ENCODE results near the gene AFAP1. TPM values are rescaled to one million over a fixed set of nuclear protein-coding genes. Genes with fewer than 3 reads are reported as not detected.
A peak's percentile ranks its signal among the peaks of the same experiment; 100 is the strongest.

The AFAP1 gene
- total RNA-seq, 5 donors from 2014 or later (not counting 1 experiment from before 2014, with no cell fraction given) = 4.8 to 34.8 (median 20.3) TPM

DNA sequence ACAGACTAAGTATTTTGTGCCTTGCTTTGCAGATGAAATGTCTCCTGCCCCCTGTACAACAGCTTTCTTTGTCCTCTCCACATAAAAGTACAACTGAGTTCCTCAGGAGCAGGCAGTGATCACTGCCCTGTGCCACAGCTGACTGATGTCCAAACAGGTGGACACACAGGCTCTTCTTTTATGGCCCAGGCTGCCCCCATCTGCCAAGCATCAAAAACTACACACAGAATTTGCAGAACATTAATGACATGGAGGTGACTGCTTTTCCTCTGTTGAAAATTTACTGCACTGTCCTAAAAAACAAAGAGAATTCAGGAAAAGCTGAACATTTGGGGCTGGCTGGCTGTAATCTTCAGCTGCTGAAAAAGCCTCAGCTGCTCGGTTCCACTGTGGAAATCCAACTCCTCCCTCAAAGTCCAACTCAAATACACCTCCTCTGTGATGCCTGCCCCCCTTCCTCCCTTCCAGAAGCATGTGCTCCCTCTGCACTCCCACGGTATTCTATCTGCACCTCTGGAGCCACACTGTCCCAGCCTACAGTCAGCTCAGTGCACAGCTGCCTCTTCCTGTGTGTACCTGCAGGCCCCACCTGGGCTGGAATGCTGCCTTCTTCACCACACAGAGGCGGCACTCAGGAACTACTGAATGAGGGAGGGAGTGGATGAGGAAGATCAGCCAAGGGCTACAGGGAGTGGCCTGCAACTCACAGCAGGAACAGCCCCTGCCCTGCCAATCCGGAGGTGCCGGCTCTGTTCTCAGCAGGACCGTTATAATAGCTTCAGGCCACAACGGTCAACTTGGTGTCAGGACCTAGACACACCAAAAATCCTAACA is 10.3 kb downstream of the AFAP1 start:
- H3K27me3 ChIP-seq (replicated peaks in 1 of 2; ENCODE audit: control insufficient read depth in 2 of 2, extremely low read depth in 1 of 2, insufficient read depth in 2 of 2, low read length in 1 of 2) = peaks cover 0 to 2% of the 10 kb centered on the region in 2 experiments
- H3K4me1 Mint-ChIP-seq = peaks cover 0 to 27% (median 11%) of the 10 kb centered on the region in 3 donors
- H3K4me1 ChIP-seq (ENCODE audit: control insufficient read depth in 1 of 2, extremely low read depth in 1 of 2, insufficient read depth in 2 of 2, low read length in 2 of 2) = peaks cover 0 to 7% of the 10 kb centered on the region in 2 experiments
- no peaks in the 10 kb centered on the region for H3K9me3 ChIP-seq
- ATAC-seq (replicated peaks in 1 of 4) = no peak
- CTCF ChIA-PET = no interaction called here
- no peaks in the 10 kb centered on the region for H3K36me3 ChIP-seq (ENCODE audit: control insufficient read depth in 2 of 2, extremely low read depth in 1 of 2, insufficient read depth in 1 of 2, low read length in 1 of 2)
- peaks cover 0 to 4% of the 10 kb centered on the region in 2 donors for H3K27me3 Mint-ChIP-seq
- H3K36me3 Mint-ChIP-seq = peaks cover 18% of the 10 kb centered on the region
- 45% methylated on average over 2 of the region's 7 CpGs for WGBS (ENCODE audit: insufficient coverage)
- POLR2A ChIA-PET = no interaction called here
- H3K4me3 Mint-ChIP-seq = no peak overlapping the region
- no peak overlapping the region for H3K27ac Mint-ChIP-seq
- H3K4me3 ChIP-seq (ENCODE audit: control insufficient read depth in 1 of 2, extremely low read depth in 1 of 2, low read length in 1 of 2) = no peak overlapping the region
- DNase-seq = no peak
- H3K9me3 Mint-ChIP-seq = peaks cover 0 to 5% (median 0%) of the 10 kb centered on the region in 3 donors
- H3K27ac ChIP-seq (ENCODE audit: low read length) = no peak overlapping the region

DNA sequence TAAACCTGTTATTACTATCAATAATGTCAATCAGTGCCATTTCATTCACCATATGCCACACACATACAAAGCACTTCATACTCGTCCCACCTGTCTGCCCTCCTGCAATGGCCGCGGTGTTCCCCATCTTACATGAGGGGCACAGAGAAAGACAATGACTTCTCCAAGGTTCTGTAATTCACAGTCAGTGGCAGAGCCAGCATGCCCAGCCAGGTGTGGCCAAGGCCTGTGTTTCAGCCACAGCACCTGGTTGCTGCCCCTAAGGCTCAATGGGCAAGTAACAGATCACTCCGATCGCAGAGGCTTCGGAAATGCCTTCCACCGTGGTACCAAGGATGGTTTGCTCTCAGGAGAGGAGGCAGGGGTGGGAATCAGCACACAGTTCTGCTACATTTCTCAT is 10.9 kb downstream of the AFAP1 start:
- peaks cover 0 to 3% of the 10 kb centered on the region in 2 donors for H3K27me3 Mint-ChIP-seq
- no peak overlapping the region for H3K4me3 ChIP-seq (ENCODE audit: control insufficient read depth in 1 of 2, extremely low read depth in 1 of 2, low read length in 1 of 2)
- ChIA-PET CTCF (no interaction called here), POLR2A (interaction anchor here in 1 of 2 donors (0.7 kb wide), 1 partner anchor 10 kb away, joined by 6 read pairs; no protein-coding TSS in a partner anchor)
- peaks cover 0 to 7% of the 10 kb centered on the region in 2 experiments for H3K4me1 ChIP-seq (ENCODE audit: control insufficient read depth in 1 of 2, extremely low read depth in 1 of 2, insufficient read depth in 2 of 2, low read length in 2 of 2)
- H3K27me3 ChIP-seq (replicated peaks in 1 of 2; ENCODE audit: control insufficient read depth in 2 of 2, extremely low read depth in 1 of 2, insufficient read depth in 2 of 2, low read length in 1 of 2) = peaks cover 0 to 2% of the 10 kb centered on the region in 2 experiments
- peaks cover 0 to 24% (median 14%) of the 10 kb centered on the region in 3 donors for H3K4me1 Mint-ChIP-seq
- 96% methylated on average over 7 of the region's 7 CpGs for WGBS (ENCODE audit: insufficient coverage)
- H3K27ac ChIP-seq (ENCODE audit: low read length) = no peak overlapping the region
- H3K36me3 ChIP-seq (ENCODE audit: control insufficient read depth in 2 of 2, extremely low read depth in 1 of 2, insufficient read depth in 1 of 2, low read length in 1 of 2) = no peaks in the 10 kb centered on the region
- H3K36me3 Mint-ChIP-seq = peaks cover 12% of the 10 kb centered on the region
- no peak overlapping the region for H3K27ac Mint-ChIP-seq
- H3K9me3 Mint-ChIP-seq = peaks cover 0 to 5% (median 0%) of the 10 kb centered on the region in 3 donors
- DNase-seq (no peak), ATAC-seq (replicated peaks in 1 of 4) (no peak)
- H3K4me3 Mint-ChIP-seq = no peak overlapping the region
- H3K9me3 ChIP-seq = no peaks in the 10 kb centered on the region

DNA sequence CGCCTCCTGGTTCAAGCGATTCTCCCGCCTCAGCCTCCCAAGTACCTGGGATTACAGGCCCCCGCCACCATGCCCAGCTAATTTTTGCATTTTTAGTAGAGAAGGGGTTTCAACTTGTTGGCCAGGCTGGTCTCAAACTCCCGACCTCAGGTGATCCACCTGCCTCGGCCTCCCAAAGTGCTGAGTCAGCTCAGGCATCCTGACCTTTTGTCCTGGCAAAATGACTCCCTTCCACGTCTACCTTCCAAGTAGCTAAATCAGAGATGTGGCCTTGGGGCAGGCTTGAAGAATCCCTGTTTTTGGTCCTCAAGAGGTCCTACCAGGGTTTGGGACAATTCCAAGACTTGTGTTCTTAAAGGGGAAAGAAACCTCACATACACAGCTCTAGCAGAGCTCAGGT is 12.8 kb downstream of the AFAP1 start:
- Mint-ChIP-seq H3K36me3 (peaks cover 9% of the 10 kb centered on the region), H3K27me3 (peaks cover 0 to 6% of the 10 kb centered on the region in 2 donors), H3K9me3 (peaks cover 0 to 5% (median 0%) of the 10 kb centered on the region in 3 donors), H3K4me3 (no peak overlapping the region), H3K27ac (no peak overlapping the region), H3K4me1 (peaks cover 0 to 23% (median 13%) of the 10 kb centered on the region in 3 donors)
- ChIA-PET CTCF (no interaction called here), POLR2A (no interaction called here)
- Histone ChIP-seq H3K27me3 (replicated peaks in 1 of 2; ENCODE audit: control insufficient read depth in 2 of 2, extremely low read depth in 1 of 2, insufficient read depth in 2 of 2, low read length in 1 of 2) (peaks cover 0 to 2% of the 10 kb centered on the region in 2 experiments), H3K9me3 (no peaks in the 10 kb centered on the region), H3K36me3 (ENCODE audit: control insufficient read depth in 2 of 2, extremely low read depth in 1 of 2, insufficient read depth in 1 of 2, low read length in 1 of 2) (no peaks in the 10 kb centered on the region), H3K4me1 (ENCODE audit: control insufficient read depth in 1 of 2, extremely low read depth in 1 of 2, insufficient read depth in 2 of 2, low read length in 2 of 2) (peaks cover 0 to 7% of the 10 kb centered on the region in 2 experiments), H3K27ac (ENCODE audit: low read length) (no peak overlapping the region), H3K4me3 (ENCODE audit: control insufficient read depth in 1 of 2, extremely low read depth in 1 of 2, low read length in 1 of 2) (no peak overlapping the region)
- ATAC-seq (replicated peaks in 1 of 4) = no peak
- 81% methylated on average over 3 of the region's 7 CpGs for WGBS (ENCODE audit: insufficient coverage)
- DNase-seq = no peak

DNA sequence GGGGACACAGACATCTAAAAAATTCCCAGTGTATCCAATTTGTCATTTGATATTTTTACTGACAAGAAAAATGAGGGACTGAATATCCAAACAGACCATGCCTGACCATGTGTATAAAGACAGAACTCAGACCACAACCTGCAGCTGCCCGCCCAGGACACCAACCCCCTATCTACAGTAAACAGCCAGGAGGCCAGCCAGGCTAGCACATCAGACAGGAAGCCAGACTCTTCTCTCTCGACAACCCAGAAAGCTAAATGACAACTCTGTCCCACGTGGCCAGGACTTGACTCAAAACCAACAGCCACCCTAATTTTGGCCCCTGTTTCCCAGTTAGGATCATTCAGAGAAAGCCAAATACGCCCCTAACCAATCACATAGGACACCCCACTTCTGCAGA is 15.1 kb downstream of the AFAP1 start:
- Mint-ChIP-seq H3K9me3 (peaks cover 0 to 5% (median 0%) of the 10 kb centered on the region in 3 donors), H3K27me3 (peaks cover 0 to 6% of the 10 kb centered on the region in 2 donors), H3K36me3 (peaks cover 9% of the 10 kb centered on the region), H3K4me3 (no peak overlapping the region), H3K4me1 (peaks cover 0 to 17% (median 13%) of the 10 kb centered on the region in 3 donors), H3K27ac (no peak overlapping the region)
- ChIA-PET POLR2A (no interaction called here), CTCF (interaction anchor here in 1 of 2 donors (0.6 kb wide), 1 partner anchor 599 kb away, joined by 4 read pairs; no protein-coding TSS in a partner anchor)
- WGBS (ENCODE audit: insufficient coverage) = 62% methylated on average over 4 of the region's 4 CpGs
- Histone ChIP-seq H3K9me3 (no peaks in the 10 kb centered on the region), H3K4me1 (ENCODE audit: control insufficient read depth in 1 of 2, extremely low read depth in 1 of 2, insufficient read depth in 2 of 2, low read length in 2 of 2) (peaks cover 0 to 5% of the 10 kb centered on the region in 2 experiments), H3K4me3 (ENCODE audit: control insufficient read depth in 1 of 2, extremely low read depth in 1 of 2, low read length in 1 of 2) (no peak overlapping the region), H3K27me3 (replicated peaks in 1 of 2; ENCODE audit: control insufficient read depth in 2 of 2, extremely low read depth in 1 of 2, insufficient read depth in 2 of 2, low read length in 1 of 2) (no peaks in the 10 kb centered on the region), H3K36me3 (ENCODE audit: control insufficient read depth in 2 of 2, extremely low read depth in 1 of 2, insufficient read depth in 1 of 2, low read length in 1 of 2) (no peaks in the 10 kb centered on the region), H3K27ac (ENCODE audit: low read length) (no peak overlapping the region)
- no peak for DNase-seq
- ATAC-seq (replicated peaks in 1 of 4) = no peak

DNA sequence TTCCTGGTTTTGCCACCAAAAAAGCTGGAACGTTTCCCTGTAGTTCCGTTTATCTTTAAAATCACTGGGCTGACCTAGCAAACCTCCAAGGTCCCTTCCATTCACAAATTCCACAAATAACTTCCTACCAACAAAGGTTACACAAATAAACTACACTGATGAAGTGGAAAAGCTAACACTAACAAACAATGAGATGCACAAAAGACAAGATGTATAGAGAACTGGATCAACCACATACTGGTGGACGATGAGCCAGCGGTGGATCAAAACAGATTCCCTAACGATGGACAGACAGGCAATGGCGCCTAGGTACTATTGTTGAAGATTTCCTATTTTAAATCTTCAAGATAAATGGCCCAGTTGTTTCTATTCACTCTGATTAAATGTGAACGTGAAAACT is 15.5 kb downstream of the AFAP1 start:
- CTCF ChIA-PET = interaction anchor here in 1 of 2 donors (0.6 kb wide), 1 partner anchor 599 kb away, joined by 4 read pairs; no protein-coding TSS in a partner anchor

DNA sequence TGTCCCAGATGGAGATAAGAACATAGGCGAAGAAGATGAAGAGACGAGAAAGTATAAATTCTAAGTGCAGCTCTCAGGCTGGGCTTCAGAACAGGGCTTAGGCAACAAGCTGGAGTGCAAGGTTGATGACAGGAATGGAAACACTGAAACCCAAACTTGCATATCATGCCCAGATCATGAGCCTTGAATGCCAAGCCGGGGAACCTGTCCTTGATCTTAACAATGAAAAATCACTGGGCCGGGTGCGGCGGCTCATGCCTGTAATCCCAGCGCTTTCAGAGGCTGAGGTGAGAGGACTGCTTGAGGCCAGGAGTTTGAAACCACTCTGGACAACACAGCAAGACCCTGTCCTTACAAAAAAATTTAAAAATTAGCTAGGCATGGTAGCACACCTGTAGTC is 17.2 kb downstream of the AFAP1 start:
- Mint-ChIP-seq H3K27me3 (peaks cover 0 to 8% of the 10 kb centered on the region in 2 donors), H3K36me3 (peaks cover 14% of the 10 kb centered on the region), H3K4me3 (no peak overlapping the region), H3K9me3 (peaks cover 0 to 5% (median 0%) of the 10 kb centered on the region in 3 donors), H3K27ac (no peak overlapping the region), H3K4me1 (peaks cover 0 to 16% (median 15%) of the 10 kb centered on the region in 3 donors)
- no peaks in the 10 kb centered on the region for H3K36me3 ChIP-seq (ENCODE audit: control insufficient read depth in 2 of 2, extremely low read depth in 1 of 2, insufficient read depth in 1 of 2, low read length in 1 of 2)
- no peaks in the 10 kb centered on the region for H3K27me3 ChIP-seq (replicated peaks in 1 of 2; ENCODE audit: control insufficient read depth in 2 of 2, extremely low read depth in 1 of 2, insufficient read depth in 2 of 2, low read length in 1 of 2)
- no peak overlapping the region for H3K27ac ChIP-seq (ENCODE audit: low read length)
- H3K4me1 ChIP-seq (ENCODE audit: control insufficient read depth in 1 of 2, extremely low read depth in 1 of 2, insufficient read depth in 2 of 2, low read length in 2 of 2) = peaks cover 0 to 2% of the 10 kb centered on the region in 2 experiments
- DNase-seq (no peak), ATAC-seq (replicated peaks in 1 of 4) (no peak)
- whole genome bisulfite sequencing (ENCODE audit: insufficient coverage) = 90% methylated on average over 5 of the region's 7 CpGs
- H3K4me3 ChIP-seq (ENCODE audit: control insufficient read depth in 1 of 2, extremely low read depth in 1 of 2, low read length in 1 of 2) = no peak overlapping the region
- H3K9me3 ChIP-seq = no peaks in the 10 kb centered on the region
- ChIA-PET CTCF (interaction anchor here in 1 of 2 donors (0.6 kb wide), 1 partner anchor 836 kb away, joined by 3 read pairs; no protein-coding TSS in a partner anchor), POLR2A (interaction anchor here in 1 of 2 donors (0.6 to 0.7 kb wide), 2 partner anchors 15 to 1831 kb away, joined by 3 to 5 read pairs; no protein-coding TSS in a partner anchor)

More for the DNA sequence above, 15.5 kb downstream of the AFAP1 start:
- H3K27ac Mint-ChIP-seq = peak overlapping the region in 1 of 2 donors; percentile 11
- Histone ChIP-seq H3K36me3 (ENCODE audit: control insufficient read depth in 2 of 2, extremely low read depth in 1 of 2, insufficient read depth in 1 of 2, low read length in 1 of 2) (no peaks in the 10 kb centered on the region), H3K27me3 (replicated peaks in 1 of 2; ENCODE audit: control insufficient read depth in 2 of 2, extremely low read depth in 1 of 2, insufficient read depth in 2 of 2, low read length in 1 of 2) (no peaks in the 10 kb centered on the region), H3K9me3 (no peaks in the 10 kb centered on the region), H3K27ac (ENCODE audit: low read length) (no peak overlapping the region), H3K4me1 (ENCODE audit: control insufficient read depth in 1 of 2, extremely low read depth in 1 of 2, insufficient read depth in 2 of 2, low read length in 2 of 2) (peaks cover 0 to 2% of the 10 kb centered on the region in 2 experiments), H3K4me3 (ENCODE audit: control insufficient read depth in 1 of 2, extremely low read depth in 1 of 2, low read length in 1 of 2) (no peak overlapping the region)
- no peak overlapping the region for H3K4me3 Mint-ChIP-seq
- peaks cover 0 to 4% of the 10 kb centered on the region in 2 donors for H3K27me3 Mint-ChIP-seq
- peaks cover 9% of the 10 kb centered on the region for H3K36me3 Mint-ChIP-seq
- peaks cover 0 to 13% (median 13%) of the 10 kb centered on the region in 3 donors for H3K4me1 Mint-ChIP-seq
- DNase-seq (no peak), ATAC-seq (replicated peaks in 1 of 4) (no peak)
- WGBS (ENCODE audit: insufficient coverage) = 83% methylated on average over 6 of the region's 7 CpGs
- POLR2A ChIA-PET = no interaction called here
- peaks cover 0 to 5% (median 0%) of the 10 kb centered on the region in 3 donors for H3K9me3 Mint-ChIP-seq
